Measurements from ENCODE around the gene OR10H2.
A peak's percentile ranks its signal among the peaks of the same experiment; 100 is the strongest.

OR10H2 gene

DNA sequence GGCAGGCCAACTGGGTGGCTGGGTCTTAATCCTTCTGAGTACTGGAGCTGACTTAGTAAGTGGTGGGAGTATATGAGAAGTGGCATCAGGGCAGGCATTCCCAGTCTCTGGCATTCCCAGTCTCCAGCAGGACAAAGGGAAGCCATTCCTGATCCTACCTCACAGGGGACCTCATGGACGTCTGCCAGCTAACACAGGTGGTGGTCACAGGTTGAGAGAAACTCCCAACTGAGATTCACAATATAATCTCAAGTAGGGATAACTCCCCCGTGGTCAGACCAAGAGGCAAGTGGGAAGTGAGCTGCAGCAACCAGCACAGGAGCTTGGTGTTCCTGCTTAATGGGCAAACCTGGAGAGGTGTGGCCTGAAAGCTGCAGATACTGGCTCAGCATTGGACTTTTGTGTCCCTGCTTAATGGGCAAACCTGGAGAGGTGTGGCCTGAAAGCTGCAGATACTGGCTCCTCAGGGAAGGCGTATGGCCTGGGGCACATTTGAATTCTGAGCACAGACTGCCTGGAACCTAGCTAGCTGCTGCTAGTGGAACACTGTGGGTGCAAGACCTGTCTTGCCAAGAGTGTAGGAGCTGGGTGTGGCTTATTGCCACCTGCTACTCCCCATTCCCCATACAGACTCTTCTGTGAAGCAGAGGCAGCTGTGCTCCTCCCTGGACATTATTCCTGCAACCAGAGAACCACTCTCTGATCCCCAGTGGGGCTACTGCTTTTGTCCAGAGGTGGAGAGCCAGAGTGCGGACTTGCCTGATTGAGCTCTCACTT is 25.9 kb upstream of the OR10H2 start:
- no peak overlapping the region for H3K27ac ChIP-seq (ENCODE audit: low read length)
- no peak overlapping the region for H3K4me3 ChIP-seq (ENCODE audit: low read depth in 1 of 2, low read length in 2 of 2)
- H3K36me3 ChIP-seq (ENCODE audit: insufficient read depth, low read length): no peaks in the 10 kb centered on the region
- ATAC-seq (ENCODE audit: insufficient read depth, low read depth): no peak
- no peak overlapping the region for H3K4me2 ChIP-seq (ENCODE audit: insufficient read depth, low read length)
- no peak for DNase-seq
- no peaks in the 10 kb centered on the region for H3K4me1 ChIP-seq (ENCODE audit: insufficient read depth, low read length)
- H3K79me2 ChIP-seq (ENCODE audit: insufficient read depth, low read length): no peaks in the 10 kb centered on the region
- no peaks in the 10 kb centered on the region for H3K9me3 ChIP-seq (ENCODE audit: insufficient read depth, low read length, severe bottlenecking)
- H3K9ac ChIP-seq (ENCODE audit: low read depth, low read length): no peak overlapping the region
- H2AFZ ChIP-seq (ENCODE audit: low read depth, low read length): no peak overlapping the region
- no peaks in the 10 kb centered on the region for H3K27me3 ChIP-seq (ENCODE audit: insufficient read depth, low read length, poor library complexity)
- no peaks in the 10 kb centered on the region for H4K20me1 ChIP-seq (ENCODE audit: insufficient read depth, low read length)
- no peak for TF ChIP-seq EZH2 (IDR thresholded peaks at IDR 0.05; ENCODE audit: borderline replicate concordance, low read depth, low read length, severe bottlenecking)
- TF ChIP-seq, protein P1, sequence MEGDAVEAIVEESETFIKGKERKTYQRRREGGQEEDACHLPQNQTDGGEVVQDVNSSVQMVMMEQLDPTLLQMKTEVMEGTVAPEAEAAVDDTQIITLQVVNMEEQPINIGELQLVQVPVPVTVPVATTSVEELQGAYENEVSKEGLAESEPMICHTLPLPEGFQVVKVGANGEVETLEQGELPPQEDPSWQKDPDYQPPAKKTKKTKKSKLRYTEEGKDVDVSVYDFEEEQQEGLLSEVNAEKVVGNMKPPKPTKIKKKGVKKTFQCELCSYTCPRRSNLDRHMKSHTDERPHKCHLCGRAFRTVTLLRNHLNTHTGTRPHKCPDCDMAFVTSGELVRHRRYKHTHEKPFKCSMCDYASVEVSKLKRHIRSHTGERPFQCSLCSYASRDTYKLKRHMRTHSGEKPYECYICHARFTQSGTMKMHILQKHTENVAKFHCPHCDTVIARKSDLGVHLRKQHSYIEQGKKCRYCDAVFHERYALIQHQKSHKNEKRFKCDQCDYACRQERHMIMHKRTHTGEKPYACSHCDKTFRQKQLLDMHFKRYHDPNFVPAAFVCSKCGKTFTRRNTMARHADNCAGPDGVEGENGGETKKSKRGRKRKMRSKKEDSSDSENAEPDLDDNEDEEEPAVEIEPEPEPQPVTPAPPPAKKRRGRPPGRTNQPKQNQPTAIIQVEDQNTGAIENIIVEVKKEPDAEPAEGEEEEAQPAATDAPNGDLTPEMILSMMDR (IDR thresholded peaks at IDR 0.05; ENCODE audit: borderline replicate concordance, extremely low read depth, low read length, poor library complexity, severe bottlenecking): no peak

DNA sequence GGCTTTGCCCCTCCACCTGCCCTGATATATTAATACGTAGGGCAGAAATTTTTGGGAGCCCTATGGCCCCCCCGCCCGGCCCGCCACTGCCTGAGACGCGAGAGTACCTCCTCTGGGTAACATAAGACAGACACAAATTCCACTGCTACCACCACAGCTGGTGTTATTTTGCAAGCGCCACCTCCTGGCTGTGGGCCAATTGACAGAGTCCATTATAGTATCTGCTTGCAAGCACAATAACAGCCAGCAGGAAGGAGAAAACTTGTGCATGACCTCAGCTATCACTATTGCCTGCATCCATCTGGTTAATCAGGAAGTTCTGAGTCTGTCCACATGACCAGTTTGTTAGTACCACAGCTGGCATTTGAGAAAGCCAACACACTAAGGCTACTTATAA is 25.3 kb upstream of the OR10H2 start:
- no peaks in the 10 kb centered on the region for H4K20me1 ChIP-seq (ENCODE audit: insufficient read depth, low read length)
- H3K4me2 ChIP-seq (ENCODE audit: insufficient read depth, low read length): no peak overlapping the region
- H2AFZ ChIP-seq (ENCODE audit: low read depth, low read length): no peak overlapping the region
- no peak for ATAC-seq (ENCODE audit: insufficient read depth, low read depth)
- no peak overlapping the region for H3K27ac ChIP-seq (ENCODE audit: low read length)
- H3K9ac ChIP-seq (ENCODE audit: low read depth, low read length): no peak overlapping the region
- TF ChIP-seq EZH2 (IDR thresholded peaks at IDR 0.05; ENCODE audit: borderline replicate concordance, low read depth, low read length, severe bottlenecking): no peak
- TF ChIP-seq, protein P1 (IDR thresholded peaks at IDR 0.05; ENCODE audit: borderline replicate concordance, extremely low read depth, low read length, poor library complexity, severe bottlenecking): peak; percentile 43
- H3K36me3 ChIP-seq (ENCODE audit: insufficient read depth, low read length): no peaks in the 10 kb centered on the region
- no peaks in the 10 kb centered on the region for H3K79me2 ChIP-seq (ENCODE audit: insufficient read depth, low read length)
- peak; percentile 22 for DNase-seq
- no peak overlapping the region for H3K4me3 ChIP-seq (ENCODE audit: low read depth in 1 of 2, low read length in 2 of 2)
- no peaks in the 10 kb centered on the region for H3K27me3 ChIP-seq (ENCODE audit: insufficient read depth, low read length, poor library complexity)
- no peaks in the 10 kb centered on the region for H3K9me3 ChIP-seq (ENCODE audit: insufficient read depth, low read length, severe bottlenecking)
- H3K4me1 ChIP-seq (ENCODE audit: insufficient read depth, low read length): no peaks in the 10 kb centered on the region

DNA sequence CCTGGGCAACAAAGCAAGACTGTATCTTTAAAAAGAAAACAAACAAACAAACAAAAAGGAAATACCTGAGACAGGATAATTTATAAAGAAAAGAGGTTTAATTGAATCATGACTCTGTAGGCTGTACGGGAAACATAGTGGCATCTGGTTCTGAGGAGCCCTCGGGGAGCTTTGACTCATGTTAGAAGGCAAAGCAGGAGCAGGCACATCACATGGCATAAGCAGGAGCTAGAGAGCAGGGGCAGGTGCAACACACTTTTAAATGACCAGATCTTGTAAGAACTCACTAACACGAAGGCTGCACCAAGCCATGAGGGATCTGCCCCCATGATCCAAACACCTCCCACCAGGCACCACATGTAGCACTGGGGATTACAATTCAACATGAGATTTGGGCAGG is 13.2 kb upstream of the OR10H2 start:
- no peaks in the 10 kb centered on the region for H3K36me3 ChIP-seq (ENCODE audit: insufficient read depth, low read length)
- DNase-seq (no peak), ATAC-seq (ENCODE audit: insufficient read depth, low read depth) (no peak)
- no peaks in the 10 kb centered on the region for H3K79me2 ChIP-seq (ENCODE audit: insufficient read depth, low read length)
- no peak overlapping the region for H3K4me2 ChIP-seq (ENCODE audit: insufficient read depth, low read length)
- no peak overlapping the region for H3K27ac ChIP-seq (ENCODE audit: low read length)
- no peak overlapping the region for H3K9ac ChIP-seq (ENCODE audit: low read depth, low read length)
- no peaks in the 10 kb centered on the region for H3K9me3 ChIP-seq (ENCODE audit: insufficient read depth, low read length, severe bottlenecking)
- H4K20me1 ChIP-seq (ENCODE audit: insufficient read depth, low read length): 0 out of 2 replicates have a peak, but pooled peaks cover 3% of the 10 kb centered on the region
- no peak for TF ChIP-seq EZH2 (IDR thresholded peaks at IDR 0.05; ENCODE audit: borderline replicate concordance, low read depth, low read length, severe bottlenecking)
- TF ChIP-seq, protein P1 (IDR thresholded peaks at IDR 0.05; ENCODE audit: borderline replicate concordance, extremely low read depth, low read length, poor library complexity, severe bottlenecking): no peak
- H2AFZ ChIP-seq (ENCODE audit: low read depth, low read length): no peak overlapping the region
- no peaks in the 10 kb centered on the region for H3K4me1 ChIP-seq (ENCODE audit: insufficient read depth, low read length)
- H3K27me3 ChIP-seq (ENCODE audit: insufficient read depth, low read length, poor library complexity): no peaks in the 10 kb centered on the region
- no peak overlapping the region for H3K4me3 ChIP-seq (ENCODE audit: low read depth in 1 of 2, low read length in 2 of 2)
